Loucy (cell line): ENCODE measurements around the gene HMGN3.

Experiments
- CTCF ChIP-seq: fragments of 200-600 bp; sonication (generic); conservative IDR thresholded peaks from 2 replicates; pipeline ENCODE4 v1.5.1; 2014; ENCODE audit warnings: mild to moderate bottlenecking, antibody characterized with exemption, low read length
- EZH2phosphoT487 ChIP-seq: fragments of 200-600 bp; IDR thresholded peaks from 2 replicates; pipeline ENCODE4 v1.6.1; 2018; ENCODE audit warnings: antibody characterized with exemption, mild to moderate bottlenecking, moderate library complexity, borderline replicate concordance

GRCh38 chr6:79260772-79261171 lies 26.3 kb upstream of the HMGN3 start:
- TF ChIP-seq CTCF, result no peak
- no peak for TF ChIP-seq EZH2phosphoT487
